Measurements from ENCODE around the gene P2RX2.
A peak's percentile ranks its signal among the peaks of the same experiment; 100 is the strongest.

Gene P2RX2

DNA sequence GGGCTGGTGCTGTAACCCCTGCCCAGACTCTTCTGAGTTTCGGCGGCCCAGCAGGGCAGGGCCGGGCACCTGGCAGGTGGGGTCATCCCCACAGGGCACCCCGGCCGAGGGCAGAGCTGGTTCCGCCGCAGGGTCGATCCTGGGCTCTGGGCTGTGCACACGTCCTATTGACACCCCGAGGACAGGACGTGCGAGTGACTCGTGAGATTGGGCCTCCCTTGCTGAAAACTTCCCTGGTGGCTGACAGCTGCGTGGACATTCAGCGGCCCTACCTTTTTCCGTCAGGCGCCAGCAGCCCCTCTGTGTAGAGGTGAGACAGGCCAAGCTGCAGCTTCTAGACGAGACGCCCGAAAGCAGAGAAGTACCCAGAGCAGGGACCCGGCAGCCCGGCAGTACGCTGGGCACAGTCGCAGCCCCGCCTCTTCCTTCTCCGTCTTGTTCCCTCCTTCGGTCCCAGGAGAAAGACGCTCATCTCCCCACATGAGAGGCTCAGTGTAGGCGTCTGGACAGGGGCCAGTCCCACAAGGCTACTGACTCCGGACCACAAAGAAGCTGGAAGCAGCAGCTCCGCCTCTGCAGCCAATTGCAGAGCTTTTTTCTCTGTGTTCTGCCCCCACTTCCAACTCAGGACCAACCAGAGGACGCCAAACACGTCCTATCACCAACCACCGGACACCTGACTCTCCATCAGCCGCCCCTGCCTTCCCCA lies 8.4 kb upstream of the P2RX2 start, which contains the start of gene LRCOL1:
Gene LRCOL1, minus strand, starts transcription at position 532 of the 709 bp plus-strand sequence. CDS start 4,331 bp downstream, outside the sequence.
- Histone ChIP-seq H3K4me3 (ENCODE audit: low read length in 2 of 2) (no peak within 1 kb of the TSS), H3K27ac (replicated peaks; ENCODE audit: low read length) (no peak within 1 kb of the TSS), H3K9me3 (replicated peaks in 1 of 2; ENCODE audit: control insufficient read depth in 2 of 2, insufficient read depth in 1 of 2, low read depth in 1 of 2, low read length in 2 of 2) (peaks cover 3 to 12% of the 10 kb centered on the region in 2 donors), H3K23ac (ENCODE audit: low read depth, low read length, poor library complexity) (no peak within 1 kb of the TSS), H4K91ac (ENCODE audit: low read depth, low read length, poor library complexity) (peak within 1 kb of the TSS; percentile 53), H2BK120ac (ENCODE audit: low read depth, low read length) (no peak within 1 kb of the TSS), H2BK5ac (ENCODE audit: low read length) (no peak within 1 kb of the TSS), H3K18ac (ENCODE audit: low read length) (peak within 1 kb of the TSS; percentile 71), H2BK15ac (ENCODE audit: low read length) (peak within 1 kb of the TSS; percentile 93), H3K4me2 (ENCODE audit: insufficient read depth, low read length, poor library complexity, severe bottlenecking) (peak within 1 kb of the TSS; percentile 14), H3K4ac (ENCODE audit: low read length) (peak within 1 kb of the TSS; percentile 84), H3K4me1 (ENCODE audit: control insufficient read depth in 2 of 2, insufficient read depth in 1 of 2, low read depth in 1 of 2, low read length in 2 of 2) (peaks cover 5 to 17% of the 10 kb centered on the region in 2 donors), H4K8ac (ENCODE audit: low read depth, low read length) (peak within 1 kb of the TSS; percentile 65), H2BK12ac (ENCODE audit: low read length) (no peak within 1 kb of the TSS), H2AFZ (ENCODE audit: low read length) (peak within 1 kb of the TSS; percentile 56), H3K9ac (ENCODE audit: low read depth, low read length, poor library complexity) (no peak within 1 kb of the TSS), H3K36me3 (replicated peaks in 1 of 2; ENCODE audit: control insufficient read depth in 2 of 2, insufficient read depth in 2 of 2, low read length in 2 of 2) (no peaks in the 10 kb centered on the region), H3K14ac (ENCODE audit: low read length) (peak within 1 kb of the TSS; percentile 56), H3K79me1 (ENCODE audit: low read depth, low read length) (no peaks in the 10 kb centered on the region), H2AK5ac (ENCODE audit: low read depth, low read length) (peak within 1 kb of the TSS; percentile 81), H3K27me3 (ENCODE audit: control insufficient read depth in 3 of 3, insufficient read depth in 3 of 3, low read depth in 1 of 3, low read length in 3 of 3) (peaks cover 3 to 52% (median 21%) of the 10 kb centered on the region in 3 experiments)
- no peak for DNase-seq (ENCODE audit: low spot score)
- WGBS, 2 donors (ENCODE audit: extremely low coverage in 2 of 2, insufficient read length in 2 of 2, insufficient replicate concordance in 1 of 2): no CpG with 5 or more reads among the region's 35 CpGs

DNA sequence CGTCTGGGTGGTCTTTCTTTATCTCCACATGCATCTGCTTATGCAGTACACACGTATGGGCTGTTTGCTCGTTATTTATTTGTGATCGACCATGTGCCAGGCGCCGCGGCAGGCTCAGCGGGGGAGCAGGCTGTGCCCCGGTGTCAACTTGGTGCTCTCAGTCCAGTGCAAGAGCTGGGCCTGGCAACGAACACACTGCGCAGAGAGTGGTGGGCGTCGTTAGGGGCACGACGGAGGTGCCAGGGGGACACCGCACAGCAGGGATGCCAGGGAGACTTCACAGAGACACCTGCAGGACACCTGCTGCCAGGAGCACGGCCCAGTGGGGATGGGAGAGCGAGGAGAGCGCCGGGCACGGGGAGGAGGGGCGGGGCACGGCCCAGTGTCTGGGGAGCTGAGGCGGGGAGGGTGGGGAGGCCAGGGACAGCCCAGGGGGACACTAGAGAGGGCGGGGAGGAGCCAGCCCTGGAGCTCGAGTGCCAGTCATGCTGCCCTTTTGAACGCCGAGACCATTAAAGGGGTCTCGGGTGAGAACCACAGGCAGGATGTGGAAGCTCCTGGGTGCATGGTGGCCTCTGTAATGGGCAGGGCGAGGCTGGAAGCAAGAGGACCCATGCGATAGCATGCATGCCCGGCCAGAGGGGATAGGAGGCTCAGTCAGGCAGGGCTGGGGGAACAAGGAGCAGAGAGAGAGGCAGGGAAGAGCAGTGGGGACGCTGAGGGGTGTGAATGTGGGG lies 7.5 kb upstream of the P2RX2 start:
- peak overlapping the region; percentile 53 for H4K91ac ChIP-seq (ENCODE audit: low read depth, low read length, poor library complexity)
- H4K8ac ChIP-seq (ENCODE audit: low read depth, low read length): peak overlapping the region; percentile 65
- no peak overlapping the region for H3K23ac ChIP-seq (ENCODE audit: low read depth, low read length, poor library complexity)
- WGBS, 2 donors (ENCODE audit: extremely low coverage in 2 of 2, insufficient read length in 2 of 2, insufficient replicate concordance in 1 of 2): no CpG with 5 or more reads among the region's 33 CpGs
- peaks cover 5 to 17% of the 10 kb centered on the region in 2 donors for H3K4me1 ChIP-seq (ENCODE audit: control insufficient read depth in 2 of 2, insufficient read depth in 1 of 2, low read depth in 1 of 2, low read length in 2 of 2)
- no peak overlapping the region for H2AFZ ChIP-seq (ENCODE audit: low read length)
- H3K9ac ChIP-seq (ENCODE audit: low read depth, low read length, poor library complexity): no peak overlapping the region
- peaks cover 7 to 18% of the 10 kb centered on the region in 2 donors for H3K9me3 ChIP-seq (replicated peaks in 1 of 2; ENCODE audit: control insufficient read depth in 2 of 2, insufficient read depth in 1 of 2, low read depth in 1 of 2, low read length in 2 of 2)
- no peak overlapping the region for H2BK120ac ChIP-seq (ENCODE audit: low read depth, low read length)
- no peaks in the 10 kb centered on the region for H3K36me3 ChIP-seq (replicated peaks in 1 of 2; ENCODE audit: control insufficient read depth in 2 of 2, insufficient read depth in 2 of 2, low read length in 2 of 2)
- H3K79me1 ChIP-seq (ENCODE audit: low read depth, low read length): no peaks in the 10 kb centered on the region
- no peak overlapping the region for H2BK5ac ChIP-seq (ENCODE audit: low read length)
- H2BK15ac ChIP-seq (ENCODE audit: low read length): peak overlapping the region; percentile 93
- no peak overlapping the region for H3K4me2 ChIP-seq (ENCODE audit: insufficient read depth, low read length, poor library complexity, severe bottlenecking)
- no peak overlapping the region for H2BK12ac ChIP-seq (ENCODE audit: low read length)
- H3K4ac ChIP-seq (ENCODE audit: low read length): peak overlapping the region; percentile 84
- peak overlapping the region; percentile 81 for H2AK5ac ChIP-seq (ENCODE audit: low read depth, low read length)
- peak overlapping the region; percentile 56 for H3K14ac ChIP-seq (ENCODE audit: low read length)
- H3K18ac ChIP-seq (ENCODE audit: low read length): peak overlapping the region; percentile 71
- peaks cover 8 to 57% (median 29%) of the 10 kb centered on the region in 3 experiments for H3K27me3 ChIP-seq (ENCODE audit: control insufficient read depth in 3 of 3, insufficient read depth in 3 of 3, low read depth in 1 of 3, low read length in 3 of 3)
- no peak overlapping the region for H3K27ac ChIP-seq (replicated peaks; ENCODE audit: low read length)
- no peak for DNase-seq (ENCODE audit: low spot score)
- no peak overlapping the region for H3K4me3 ChIP-seq (ENCODE audit: low read length in 2 of 2)

DNA sequence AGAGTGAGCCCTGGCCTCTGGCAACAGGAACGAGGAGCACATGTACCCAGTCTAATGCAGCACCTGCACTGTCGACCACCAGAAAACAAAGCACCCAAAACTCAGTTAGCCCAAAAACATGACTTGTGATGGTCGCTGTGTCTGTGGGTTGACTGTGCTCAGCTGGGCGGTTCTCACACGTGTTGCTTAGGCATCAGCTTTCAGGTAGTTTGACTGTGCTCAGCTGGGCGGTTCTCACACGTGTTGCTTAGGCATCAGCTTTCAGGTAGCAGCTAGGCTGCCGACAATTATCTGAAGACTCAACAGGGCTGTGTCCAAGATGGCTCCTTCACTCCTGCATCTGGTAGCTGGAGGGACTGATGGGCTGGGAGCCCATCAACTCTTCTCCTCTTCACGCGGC lies 7.0 kb upstream of the P2RX2 start:
- H2BK5ac ChIP-seq (ENCODE audit: low read length): no peak overlapping the region
- peak overlapping the region; percentile 81 for H2AK5ac ChIP-seq (ENCODE audit: low read depth, low read length)
- H2BK15ac ChIP-seq (ENCODE audit: low read length): no peak overlapping the region
- no peak for DNase-seq (ENCODE audit: low spot score)
- H3K9me3 ChIP-seq (replicated peaks in 1 of 2; ENCODE audit: control insufficient read depth in 2 of 2, insufficient read depth in 1 of 2, low read depth in 1 of 2, low read length in 2 of 2): peaks cover 12 to 20% of the 10 kb centered on the region in 2 donors
- no CpG with 5 or more reads among the region's 10 CpGs for WGBS, 2 donors (ENCODE audit: extremely low coverage in 2 of 2, insufficient read length in 2 of 2, insufficient replicate concordance in 1 of 2)
- H3K4me3 ChIP-seq (ENCODE audit: low read length in 2 of 2): no peak overlapping the region
- H4K8ac ChIP-seq (ENCODE audit: low read depth, low read length): no peak overlapping the region
- peaks cover 8 to 56% (median 27%) of the 10 kb centered on the region in 3 experiments for H3K27me3 ChIP-seq (ENCODE audit: control insufficient read depth in 3 of 3, insufficient read depth in 3 of 3, low read depth in 1 of 3, low read length in 3 of 3)
- H3K27ac ChIP-seq (replicated peaks; ENCODE audit: low read length): no peak overlapping the region
- H3K4ac ChIP-seq (ENCODE audit: low read length): no peak overlapping the region
- no peak overlapping the region for H3K18ac ChIP-seq (ENCODE audit: low read length)
- no peaks in the 10 kb centered on the region for H3K36me3 ChIP-seq (replicated peaks in 1 of 2; ENCODE audit: control insufficient read depth in 2 of 2, insufficient read depth in 2 of 2, low read length in 2 of 2)
- H2BK12ac ChIP-seq (ENCODE audit: low read length): no peak overlapping the region
- no peak overlapping the region for H3K14ac ChIP-seq (ENCODE audit: low read length)
- no peak overlapping the region for H3K4me2 ChIP-seq (ENCODE audit: insufficient read depth, low read length, poor library complexity, severe bottlenecking)
- H3K23ac ChIP-seq (ENCODE audit: low read depth, low read length, poor library complexity): no peak overlapping the region
- H3K4me1 ChIP-seq (ENCODE audit: control insufficient read depth in 2 of 2, insufficient read depth in 1 of 2, low read depth in 1 of 2, low read length in 2 of 2): peaks cover 5 to 17% of the 10 kb centered on the region in 2 donors
- no peak overlapping the region for H2BK120ac ChIP-seq (ENCODE audit: low read depth, low read length)
- no peak overlapping the region for H2AFZ ChIP-seq (ENCODE audit: low read length)
- H3K9ac ChIP-seq (ENCODE audit: low read depth, low read length, poor library complexity): no peak overlapping the region
- no peaks in the 10 kb centered on the region for H3K79me1 ChIP-seq (ENCODE audit: low read depth, low read length)
- no peak overlapping the region for H4K91ac ChIP-seq (ENCODE audit: low read depth, low read length, poor library complexity)

DNA sequence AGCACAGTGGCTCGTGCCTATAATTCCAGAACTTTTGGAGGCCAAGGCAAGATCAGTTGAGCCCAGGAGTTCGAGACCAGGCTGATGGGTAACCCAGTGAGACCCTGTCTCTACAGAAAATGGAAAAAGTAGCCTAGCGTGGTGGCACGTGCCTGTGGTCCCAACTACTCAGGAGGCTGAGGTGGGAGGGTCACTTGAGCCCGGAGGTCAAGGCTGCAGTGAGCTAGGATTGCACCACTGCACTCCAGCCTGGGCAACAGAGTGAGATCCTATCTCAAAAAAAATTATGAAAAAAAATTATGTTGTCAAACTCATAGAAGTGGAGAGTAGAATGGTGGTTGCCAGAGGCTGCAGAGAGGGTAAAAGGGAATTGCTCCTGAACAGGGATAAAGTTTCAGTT lies 4.5 kb upstream of the P2RX2 start:
- Histone ChIP-seq H2AFZ (ENCODE audit: low read length) (no peak overlapping the region), H2BK5ac (ENCODE audit: low read length) (no peak overlapping the region), H3K27me3 (ENCODE audit: control insufficient read depth in 3 of 3, insufficient read depth in 3 of 3, low read depth in 1 of 3, low read length in 3 of 3) (peaks cover 21 to 67% (median 43%) of the 10 kb centered on the region in 3 experiments), H4K8ac (ENCODE audit: low read depth, low read length) (no peak overlapping the region), H3K4me2 (ENCODE audit: insufficient read depth, low read length, poor library complexity, severe bottlenecking) (no peak overlapping the region), H3K9ac (ENCODE audit: low read depth, low read length, poor library complexity) (no peak overlapping the region), H2BK12ac (ENCODE audit: low read length) (no peak overlapping the region), H3K4ac (ENCODE audit: low read length) (no peak overlapping the region), H3K79me1 (ENCODE audit: low read depth, low read length) (no peaks in the 10 kb centered on the region), H3K4me3 (ENCODE audit: low read length in 2 of 2) (no peak overlapping the region), H2AK5ac (ENCODE audit: low read depth, low read length) (no peak overlapping the region), H4K91ac (ENCODE audit: low read depth, low read length, poor library complexity) (no peak overlapping the region), H3K23ac (ENCODE audit: low read depth, low read length, poor library complexity) (no peak overlapping the region), H3K14ac (ENCODE audit: low read length) (no peak overlapping the region), H3K9me3 (replicated peaks in 1 of 2; ENCODE audit: control insufficient read depth in 2 of 2, insufficient read depth in 1 of 2, low read depth in 1 of 2, low read length in 2 of 2) (peaks cover 28 to 31% of the 10 kb centered on the region in 2 donors), H3K27ac (replicated peaks; ENCODE audit: low read length) (no peak overlapping the region), H2BK15ac (ENCODE audit: low read length) (no peak overlapping the region), H3K18ac (ENCODE audit: low read length) (no peak overlapping the region), H2BK120ac (ENCODE audit: low read depth, low read length) (no peak overlapping the region), H3K36me3 (replicated peaks in 1 of 2; ENCODE audit: control insufficient read depth in 2 of 2, insufficient read depth in 2 of 2, low read length in 2 of 2) (no peaks in the 10 kb centered on the region), H3K4me1 (ENCODE audit: control insufficient read depth in 2 of 2, insufficient read depth in 1 of 2, low read depth in 1 of 2, low read length in 2 of 2) (peaks cover 0 to 7% of the 10 kb centered on the region in 2 donors)
- no peak for DNase-seq (ENCODE audit: low spot score)
- WGBS, 2 donors (ENCODE audit: extremely low coverage in 2 of 2, insufficient read length in 2 of 2, insufficient replicate concordance in 1 of 2): no CpG with 5 or more reads among the region's 5 CpGs
